Coronary artery (tissue), 2 donors: ENCODE results near the gene TAS1R3.

Experiments
- DNase-seq: peaks from one replicate; pipeline ENCODE4 v3.0.0-alpha.2; 2017; ENCODE audit warnings: low spot score
- H3K27ac ChIP-seq, 2 donors: fragments of 200-600 bp; sonication (generic); one replicate each; pipeline ENCODE4 v1.5.1; 2016 to 2019
- H3K4me3 ChIP-seq: fragments of 200-600 bp; sonication (generic); 2 replicates; pipeline ENCODE4 v1.5.1; 2016; ENCODE audit warnings: mild to moderate bottlenecking, moderate library complexity
- CTCF ChIP-seq: fragments of 200-600 bp; sonication (generic); IDR thresholded peaks from one replicate; pipeline ENCODE4 v1.5.1; 2019; ENCODE audit warnings: antibody characterized with exemption

TAS1R3 gene

GRCh38 chr1:1331068-1331965 lies at the start of gene TAS1R3:
TAS1R3 (plus strand) TSS chr1:1331280; CDS start chr1:1331346, 66 bp downstream.
- TF ChIP-seq CTCF = no peak
- Histone ChIP-seq H3K27ac (no peak within 1 kb of the TSS), H3K4me3 (no peak within 1 kb of the TSS)
- DNase-seq = no peak

DNA sequence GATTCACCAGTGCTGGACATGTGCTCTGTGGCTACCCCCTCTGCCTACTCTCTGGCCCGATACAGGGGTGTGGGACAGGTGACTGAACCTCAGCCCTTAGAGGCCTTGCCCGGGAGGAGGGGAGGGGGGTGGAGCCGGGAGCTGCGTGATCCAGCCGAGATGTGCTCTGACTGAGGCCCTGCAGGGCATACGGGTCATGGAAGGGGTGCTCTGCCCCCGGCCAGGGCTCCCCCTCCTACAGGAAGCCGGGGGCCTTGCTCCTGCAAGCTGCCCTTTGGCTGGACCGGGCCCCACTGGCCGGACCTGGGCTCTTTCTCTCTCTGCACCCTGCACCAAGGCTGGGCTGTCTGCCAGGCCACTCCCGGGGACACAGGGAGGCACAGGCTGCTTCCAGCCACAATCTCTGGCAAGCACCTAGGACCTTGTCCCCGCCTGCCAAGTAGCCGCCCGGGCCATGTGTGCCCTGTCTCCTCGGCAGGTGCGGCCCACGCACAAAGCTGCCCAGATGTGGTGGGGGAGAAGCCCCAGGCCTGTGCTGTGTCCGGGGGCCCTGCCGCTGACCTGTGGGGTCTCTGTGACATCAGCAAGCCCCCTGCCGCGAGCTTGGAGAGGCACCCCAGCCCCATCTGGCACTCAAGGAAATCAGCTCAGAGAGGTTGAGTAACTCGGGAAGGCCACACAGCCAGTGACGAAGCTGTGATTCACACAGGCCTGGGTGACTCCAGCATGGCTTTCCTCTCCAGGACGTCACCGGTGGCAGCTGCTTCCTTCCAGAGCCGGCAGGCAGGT lies 49.4 kb upstream of the TAS1R3 start:
- TF ChIP-seq CTCF = no peak
- DNase-seq = no peak
- Histone ChIP-seq H3K4me3 (no peak overlapping the region), H3K27ac (no peak overlapping the region)

- Histone ChIP-seq H3K4me3 (no peak overlapping the region), H3K27ac (no peak overlapping the region)
- no peak for DNase-seq
- TF ChIP-seq CTCF = no peak
Measured at GRCh38 chr1:1282998-1283397, 48.1 kb upstream of the TAS1R3 start.

DNA sequence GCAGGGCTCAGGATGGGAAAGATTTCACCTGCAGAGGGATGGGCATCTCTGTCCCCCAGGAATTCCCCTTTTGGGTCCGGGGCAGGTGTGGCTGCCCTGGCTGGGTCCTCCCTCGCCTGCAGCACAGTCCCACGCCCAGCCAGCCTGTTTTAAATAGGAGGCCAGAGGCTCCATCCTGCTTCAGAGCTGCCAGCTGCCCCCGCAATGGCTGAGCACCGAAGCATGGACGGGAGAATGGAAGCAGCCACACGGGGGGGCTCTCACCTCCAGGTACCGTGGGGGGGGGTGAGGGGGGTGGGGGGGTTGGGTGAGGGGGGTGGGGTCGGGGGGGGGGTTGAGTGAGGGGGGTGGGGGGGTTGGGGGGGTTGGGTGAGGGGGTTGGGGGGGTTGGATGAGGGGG lies 47.3 kb upstream of the TAS1R3 start:
- Histone ChIP-seq H3K4me3 (no peak overlapping the region), H3K27ac (no peak overlapping the region)
- DNase-seq = no peak
- TF ChIP-seq CTCF = no peak

- TF ChIP-seq CTCF = no peak
- H3K27ac ChIP-seq = no peak overlapping the region
- DNase-seq = no peak
- no peak overlapping the region for H3K4me3 ChIP-seq
Measured at GRCh38 chr1:1284221-1285101, 46.6 kb upstream of the TAS1R3 start.

GRCh38 chr1:1285102-1285571 lies 45.9 kb upstream of the TAS1R3 start:
- H3K27ac ChIP-seq = no peak overlapping the region
- no peak for DNase-seq
- no peak overlapping the region for H3K4me3 ChIP-seq
- no peak for TF ChIP-seq CTCF
